Measurements from ENCODE around the gene THAP3.

The THAP3 gene

GRCh38 chr1:6591644-6592043 lies 33.0 kb upstream of the THAP3 start:
- TF ChIP-seq, protein P1, sequence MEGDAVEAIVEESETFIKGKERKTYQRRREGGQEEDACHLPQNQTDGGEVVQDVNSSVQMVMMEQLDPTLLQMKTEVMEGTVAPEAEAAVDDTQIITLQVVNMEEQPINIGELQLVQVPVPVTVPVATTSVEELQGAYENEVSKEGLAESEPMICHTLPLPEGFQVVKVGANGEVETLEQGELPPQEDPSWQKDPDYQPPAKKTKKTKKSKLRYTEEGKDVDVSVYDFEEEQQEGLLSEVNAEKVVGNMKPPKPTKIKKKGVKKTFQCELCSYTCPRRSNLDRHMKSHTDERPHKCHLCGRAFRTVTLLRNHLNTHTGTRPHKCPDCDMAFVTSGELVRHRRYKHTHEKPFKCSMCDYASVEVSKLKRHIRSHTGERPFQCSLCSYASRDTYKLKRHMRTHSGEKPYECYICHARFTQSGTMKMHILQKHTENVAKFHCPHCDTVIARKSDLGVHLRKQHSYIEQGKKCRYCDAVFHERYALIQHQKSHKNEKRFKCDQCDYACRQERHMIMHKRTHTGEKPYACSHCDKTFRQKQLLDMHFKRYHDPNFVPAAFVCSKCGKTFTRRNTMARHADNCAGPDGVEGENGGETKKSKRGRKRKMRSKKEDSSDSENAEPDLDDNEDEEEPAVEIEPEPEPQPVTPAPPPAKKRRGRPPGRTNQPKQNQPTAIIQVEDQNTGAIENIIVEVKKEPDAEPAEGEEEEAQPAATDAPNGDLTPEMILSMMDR (IDR thresholded peaks at IDR 0.05; ENCODE audit: borderline replicate concordance, insufficient read depth, low read depth, low read length), result no peak
- no peak overlapping the region for H3K4me3 ChIP-seq (ENCODE audit: low read depth, low read length)

DNA sequence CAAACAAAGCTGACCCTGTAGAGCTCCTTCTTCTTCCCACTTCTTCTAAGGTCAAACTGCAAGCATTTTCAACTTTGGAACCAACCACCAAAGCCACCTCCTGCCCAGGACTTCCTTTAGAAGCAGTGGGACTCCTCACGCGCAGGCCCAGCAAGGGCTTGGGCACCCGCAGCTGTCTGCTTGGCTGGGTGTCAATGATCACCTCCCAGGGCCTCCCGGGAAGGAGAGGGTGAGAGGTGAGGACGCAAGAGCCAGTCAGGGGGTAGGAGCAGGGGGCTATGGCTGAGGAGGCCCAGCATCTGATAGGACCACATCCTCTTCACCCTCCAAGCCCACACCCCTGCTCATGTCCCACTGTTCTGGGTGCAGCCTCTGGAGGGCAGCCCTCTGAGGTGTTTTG lies 32.2 kb upstream of the THAP3 start:
- H3K4me3 ChIP-seq (ENCODE audit: low read depth, low read length), result no peak overlapping the region
- TF ChIP-seq, protein P1 (IDR thresholded peaks at IDR 0.05; ENCODE audit: borderline replicate concordance, insufficient read depth, low read depth, low read length), result no peak

DNA sequence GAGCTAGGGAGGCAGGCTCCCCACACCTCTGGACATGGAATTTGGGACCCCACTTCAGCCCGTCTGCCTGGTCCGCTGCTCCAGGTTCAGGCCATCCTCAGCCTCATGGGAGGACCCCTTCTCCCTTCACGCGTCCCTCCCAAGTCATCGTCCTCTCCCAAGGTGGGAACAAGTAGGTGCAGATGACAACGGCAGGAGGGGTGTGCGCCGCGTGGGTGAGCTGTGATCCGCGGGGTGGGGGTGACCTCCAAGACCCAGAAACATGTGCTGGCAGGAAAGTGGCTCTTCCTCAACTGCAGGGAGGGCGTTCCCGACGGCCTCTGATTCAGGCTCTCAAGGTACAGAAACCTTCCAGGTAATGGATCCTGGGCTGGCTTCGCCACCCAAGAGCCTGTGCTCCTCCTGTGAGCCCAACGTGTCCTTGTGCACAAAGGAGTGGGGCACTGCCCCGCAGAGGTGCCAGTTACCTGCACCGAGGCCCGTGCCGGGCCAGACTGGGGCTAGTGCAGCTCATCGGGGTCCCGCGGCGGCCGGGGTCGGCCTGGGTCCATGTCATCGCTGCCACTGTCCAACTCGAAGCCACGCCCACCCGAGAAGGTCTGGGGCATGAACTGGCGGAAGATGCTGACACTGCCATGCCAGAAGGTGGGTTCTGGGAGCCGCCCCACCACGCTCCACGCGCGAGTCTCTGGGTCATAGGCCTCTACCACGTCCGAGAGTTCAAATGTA lies 31.6 kb upstream of the THAP3 start:
- no peak overlapping the region for H3K4me3 ChIP-seq (ENCODE audit: low read depth, low read length)
- TF ChIP-seq, protein P1 (IDR thresholded peaks at IDR 0.05; ENCODE audit: borderline replicate concordance, insufficient read depth, low read depth, low read length), result no peak

DNA sequence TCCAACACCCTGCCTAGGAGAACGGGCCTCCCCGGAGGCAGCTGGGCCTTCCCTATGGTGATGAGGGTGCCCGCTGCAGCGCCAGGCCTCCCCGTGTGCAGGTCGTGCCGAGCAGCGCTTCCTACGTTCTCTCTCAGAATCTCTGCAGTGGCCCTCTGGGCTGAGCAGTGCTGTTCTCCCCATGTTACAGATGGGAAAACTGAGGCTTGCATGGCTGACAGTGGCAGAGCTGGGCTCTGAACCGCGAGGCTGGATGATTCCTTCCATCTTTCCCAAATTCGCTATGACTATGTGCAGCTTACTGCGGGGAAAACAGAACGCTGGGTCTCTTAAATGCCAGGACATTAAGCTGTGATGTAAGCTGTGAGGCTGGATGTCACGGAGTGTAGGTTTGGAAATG lies 30.9 kb upstream of the THAP3 start:
- H3K4me3 ChIP-seq (ENCODE audit: low read depth, low read length), result no peak overlapping the region
- TF ChIP-seq, protein P1 (IDR thresholded peaks at IDR 0.05; ENCODE audit: borderline replicate concordance, insufficient read depth, low read depth, low read length), result no peak

DNA sequence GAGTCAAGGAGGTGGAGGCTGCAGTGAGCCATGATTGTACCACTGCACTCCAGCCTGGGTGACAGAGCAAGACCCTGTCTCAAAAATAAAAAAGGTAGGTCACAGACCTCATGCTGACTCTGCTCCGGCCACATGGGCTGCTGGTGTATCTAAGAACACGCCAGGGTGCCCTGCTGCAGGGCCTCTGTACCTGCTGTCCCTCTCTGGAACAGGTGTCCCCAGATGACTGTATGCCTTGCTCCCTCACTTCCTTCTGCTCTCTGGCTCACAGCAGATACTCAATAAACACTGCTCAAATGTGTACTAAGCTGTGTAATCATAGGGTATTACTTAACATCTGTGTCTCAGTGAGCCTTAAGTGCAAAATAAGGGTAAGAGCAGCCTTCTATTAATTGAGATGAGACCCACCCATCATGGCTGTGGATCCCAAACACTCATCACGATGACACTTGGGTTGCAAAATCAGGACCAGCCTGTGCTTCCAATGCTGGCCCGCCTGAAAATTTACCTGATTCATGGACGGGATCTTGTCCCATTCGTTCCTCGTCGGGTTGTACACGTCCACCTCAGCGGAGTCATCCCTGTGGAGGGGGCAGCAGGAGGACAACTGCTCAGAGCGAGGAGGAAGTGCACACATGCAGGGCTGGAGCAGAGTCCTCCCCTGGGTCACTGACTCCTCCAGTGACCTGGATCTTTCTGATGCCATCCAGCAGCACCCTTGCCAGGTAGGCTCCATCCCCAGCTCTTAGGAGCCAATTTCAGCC lies 29.5 kb upstream of the THAP3 start:
- TF ChIP-seq, protein P1 (IDR thresholded peaks at IDR 0.05; ENCODE audit: borderline replicate concordance, insufficient read depth, low read depth, low read length), result no peak
- no peak overlapping the region for H3K4me3 ChIP-seq (ENCODE audit: low read depth, low read length)

GRCh38 chr1:6596351-6596750 lies 28.3 kb upstream of the THAP3 start:
- H3K4me3 ChIP-seq (ENCODE audit: low read depth, low read length), result no peak overlapping the region
- TF ChIP-seq, protein P1 (IDR thresholded peaks at IDR 0.05; ENCODE audit: borderline replicate concordance, insufficient read depth, low read depth, low read length), result no peak
